GM12878 (cell line): ENCODE measurements around the gene OR5AS1.

Experiments
- CREB1 ChIP-seq: IDR thresholded peaks from 2 replicates; pipeline ENCODE4 v1.6.1; 2012; ENCODE audit warnings: low read depth, mild to moderate bottlenecking, inconsistent platforms
- CTCF ChIP-seq, 3 experiments: IDR thresholded peaks in 2 of 3; conservative IDR thresholded peaks in 1 of 3; 2 replicates each; pipeline ENCODE4 v1.5.1; 2011; ENCODE audit warnings: low read depth in 3 of 3, low read length in 3 of 3, mild to moderate bottlenecking in 3 of 3, control low read depth in 2 of 3, moderate library complexity in 2 of 3, inconsistent platforms in 1 of 3, mixed read lengths in 1 of 3; ENCODE audit not compliant: control insufficient read depth in 2 of 3, insufficient read depth in 1 of 3; ENCODE audit errors: extremely low read depth in 1 of 3
- FOXM1 ChIP-seq: IDR thresholded peaks from 2 replicates; pipeline ENCODE4 v1.6.1; 2012; ENCODE audit warnings: low read depth, mild to moderate bottlenecking, inconsistent platforms, low read length, moderate library complexity

DNA sequence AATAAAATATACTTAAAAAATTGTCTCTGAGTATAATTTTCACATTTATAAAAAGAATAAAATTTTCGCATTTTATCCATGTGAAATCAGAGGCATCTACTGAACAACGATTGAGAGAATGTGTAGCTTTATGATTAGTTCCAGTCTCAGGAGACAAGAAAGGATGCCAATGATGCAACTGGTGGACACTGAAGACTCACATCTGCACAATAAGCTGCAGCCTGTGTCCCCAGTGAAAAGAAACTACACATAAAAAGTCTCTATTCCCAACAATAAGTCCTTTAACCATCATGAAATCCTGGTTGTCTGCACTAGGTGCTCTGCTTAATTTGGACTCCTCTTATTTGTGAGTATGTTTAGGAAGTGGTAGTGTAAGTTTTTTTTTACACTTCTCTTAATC is 22.0 kb downstream of the OR5AS1 start:
- TF ChIP-seq FOXM1 (no peak), CTCF (IDR thresholded peaks at IDR 0.05 in 2 of 3, conservative IDR thresholded peaks at IDR 0.05 in 1 of 3; ENCODE audit: control insufficient read depth in 2 of 3, extremely low read depth in 1 of 3, insufficient read depth in 1 of 3, low read depth in 3 of 3, low read length in 3 of 3) (no peak), CREB1 (no peak)
